HG03108 (cell line): ENCODE results near the gene NLRP6.

Experiments used
- ATAC-seq: cut with Tn5 transposase; IDR thresholded peaks from one replicate; pipeline ENCODE4 v1.9.1; 2021; ENCODE audit warnings: moderate library complexity; ENCODE audit not compliant: unreplicated experiment

The NLRP6 gene

GRCh38 chr11:292211-293121, 14.3 kb downstream of the NLRP6 start:
- no peak for ATAC-seq

- ATAC-seq = no peak
Measured at GRCh38 chr11:293271-293851, 15.2 kb downstream of the NLRP6 start.

- ATAC-seq = no peak
Measured at GRCh38 chr11:293852-294661, 15.8 kb downstream of the NLRP6 start.

GRCh38 chr11:294780-295179, 16.6 kb downstream of the NLRP6 start:
- ATAC-seq = no peak

- no peak for ATAC-seq
Measured at GRCh38 chr11:295351-296170, 17.4 kb downstream of the NLRP6 start.

- no peak for ATAC-seq
Measured at GRCh38 chr11:296171-297050, 18.2 kb downstream of the NLRP6 start.

GRCh38 chr11:297051-297585, 18.9 kb downstream of the NLRP6 start:
- ATAC-seq = no peak

GRCh38 chr11:297586-298405, 19.6 kb downstream of the NLRP6 start:
- no peak for ATAC-seq

- ATAC-seq = no peak
Measured at GRCh38 chr11:298406-299065, 20.3 kb downstream of the NLRP6 start.

GRCh38 chr11:299081-299891, 21.1 kb downstream of the NLRP6 start, which contains the start of gene IFITM5:
TSS of gene IFITM5 (minus strand) at chr11:299526. CDS start at chr11:299490, 36 bp downstream.
- ATAC-seq = no peak

GRCh38 chr11:299951-300735, 21.9 kb downstream of the NLRP6 start:
- no peak for ATAC-seq

- ATAC-seq = no peak
Measured at GRCh38 chr11:303363-303762, 25.2 kb downstream of the NLRP6 start.

- no peak for ATAC-seq
Measured at GRCh38 chr11:304061-304506, 25.9 kb downstream of the NLRP6 start.

- ATAC-seq = no peak
Measured at GRCh38 chr11:304915-305843, 27.0 kb downstream of the NLRP6 start.

GRCh38 chr11:305844-306211, 27.6 kb downstream of the NLRP6 start:
- no peak for ATAC-seq
